ENCODE results near the gene FXYD1.

Gene FXYD1

DNA sequence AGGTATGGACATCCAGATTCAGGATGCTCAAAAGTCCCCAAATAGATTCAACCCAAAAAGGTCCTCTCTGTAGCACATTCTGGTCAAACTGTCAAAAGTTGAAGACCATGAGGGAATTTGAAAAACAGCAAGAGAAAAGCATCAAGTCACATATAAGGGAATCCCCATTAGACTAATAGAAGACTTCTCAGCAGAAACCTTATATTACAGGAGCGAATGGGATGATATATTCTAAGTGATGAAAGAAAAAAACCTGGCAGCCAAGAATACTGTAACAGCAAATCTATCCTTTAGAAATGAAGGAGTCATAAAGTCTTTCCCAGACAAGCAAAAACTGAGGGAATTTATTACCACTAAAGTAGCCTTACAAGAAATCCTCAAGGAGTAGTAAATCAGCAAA, 45.6 kb downstream of the FXYD1 start:
- DNase-seq: no peak

DNA sequence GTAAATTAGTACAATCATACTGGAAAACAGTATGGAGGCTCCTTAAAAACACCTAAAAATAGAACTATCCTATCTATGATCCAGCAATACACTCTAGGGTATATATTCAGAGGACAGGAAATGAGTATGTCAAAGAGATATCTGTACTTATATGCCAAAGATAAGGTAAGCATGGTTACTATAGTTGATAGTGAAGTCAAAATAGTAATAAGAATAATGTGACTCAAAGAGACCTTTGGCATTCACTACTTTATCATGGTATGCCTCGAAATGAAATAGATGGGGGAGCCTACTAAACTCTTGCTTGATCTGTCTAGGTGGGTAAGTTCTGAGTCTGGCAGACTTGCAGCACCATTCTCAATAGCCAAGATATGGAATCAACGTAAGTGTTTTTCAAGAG, 46.3 kb downstream of the FXYD1 start:
- DNase-seq: no peak
